Activated CD4-positive, CD25-positive, alpha-beta regulatory T cell (primary cell): ENCODE data around the gene ASIC4.

Source experiments
- DNase-seq, 4 experiments: peaks; one replicate each; lab custom pipeline; 2025; lab: John Stamatoyannopoulos, UW

Gene ASIC4

GRCh38 chr2:219482674-219483405 lies 31.4 kb upstream of the ASIC4 start:
- DNase-seq, result no peak

GRCh38 chr2:219483451-219484342 lies 30.6 kb upstream of the ASIC4 start:
- no peak for DNase-seq

GRCh38 chr2:219484343-219485200 lies 29.7 kb upstream of the ASIC4 start:
- DNase-seq, result no peak

GRCh38 chr2:219485201-219485580 lies 29.1 kb upstream of the ASIC4 start:
- no peak for DNase-seq

- no peak for DNase-seq
These were observed 27.8 kb upstream of the ASIC4 start for GRCh38 chr2:219486380-219486959.

- no peak for DNase-seq
These were observed 26.0 kb upstream of the ASIC4 start for GRCh38 chr2:219488149-219488843.

GRCh38 chr2:219488844-219489194 lies 25.5 kb upstream of the ASIC4 start:
- no peak for DNase-seq

- DNase-seq, result no peak
These were observed 25.0 kb upstream of the ASIC4 start for GRCh38 chr2:219489315-219489714.

GRCh38 chr2:219490186-219490585 lies 24.1 kb upstream of the ASIC4 start:
- no peak for DNase-seq

- no peak for DNase-seq
These were observed 23.6 kb upstream of the ASIC4 start for GRCh38 chr2:219490600-219491130.

GRCh38 chr2:219491278-219491963 lies 22.9 kb upstream of the ASIC4 start:
- DNase-seq, result no peak

GRCh38 chr2:219492575-219492974 lies 21.7 kb upstream of the ASIC4 start:
- no peak for DNase-seq

GRCh38 chr2:219493086-219493485 lies 21.2 kb upstream of the ASIC4 start:
- no peak for DNase-seq

- no peak for DNase-seq
These were observed 19.2 kb upstream of the ASIC4 start for GRCh38 chr2:219494952-219495530.

GRCh38 chr2:219495531-219496122 lies 18.7 kb upstream of the ASIC4 start:
- peak in 2 of 4 experiments; percentile 21 to 23 for DNase-seq

- no peak for DNase-seq
These were observed 17.9 kb upstream of the ASIC4 start for GRCh38 chr2:219496247-219496824.

- DNase-seq, result no peak
These were observed 17.3 kb upstream of the ASIC4 start for GRCh38 chr2:219496825-219497494.

GRCh38 chr2:219497495-219498279 lies 16.6 kb upstream of the ASIC4 start:
- peak in 2 of 4 experiments; percentile 6 to 13 for DNase-seq
